ENCODE data around the gene MS4A6A. TPM values are rescaled to one million over a fixed set of nuclear protein-coding genes. Genes with fewer than 3 reads are reported as not detected.

Gene MS4A6A
- total RNA-seq, 1 donor from 2014 or later, result not detected

GRCh38 chr11:60124802-60125432 lies 58.0 kb downstream of the MS4A6A start:
- no peak for FAIRE-seq
- Histone ChIP-seq H3K36me3 (ENCODE audit: insufficient read depth, low read length) (no peaks in the 10 kb centered on the region), H3K4me1 (ENCODE audit: insufficient read depth, low read length) (no peaks in the 10 kb centered on the region), H3K27me3 (ENCODE audit: insufficient read depth, low read length) (no peaks in the 10 kb centered on the region), H3K27ac (ENCODE audit: low read depth, low read length) (no peak overlapping the region), H3K4me3 (ENCODE audit: insufficient read depth, low read depth, low read length) (no peak overlapping the region), H3K79me2 (ENCODE audit: insufficient read depth, low read length) (no peaks in the 10 kb centered on the region), H3K9ac (ENCODE audit: low read length) (no peak overlapping the region), H4K20me1 (ENCODE audit: insufficient read depth, low read length) (no peaks in the 10 kb centered on the region), H2AFZ (ENCODE audit: low read depth, low read length) (no peak overlapping the region), H3K4me2 (ENCODE audit: low read length) (no peak overlapping the region), H3K9me3 (ENCODE audit: insufficient read depth, low read depth, low read length) (no peaks in the 10 kb centered on the region)
- H3K4me3 Mint-ChIP-seq (ENCODE audit: unreplicated experiment), result no peak overlapping the region
- no peaks in the 10 kb centered on the region for H3K9me3 Mint-ChIP-seq (ENCODE audit: unreplicated experiment)
- peaks cover 3% of the 10 kb centered on the region for H3K4me1 Mint-ChIP-seq (ENCODE audit: low read depth, unreplicated experiment)
- H3K36me3 Mint-ChIP-seq (ENCODE audit: low read depth, unreplicated experiment), result no peaks in the 10 kb centered on the region
- no peak for TF ChIP-seq CTCF (IDR thresholded peaks at IDR 0.05; ENCODE audit: insufficient read depth, low read depth, low read length)
- no peak for TF ChIP-seq EZH2 (IDR thresholded peaks at IDR 0.05; ENCODE audit: insufficient read depth, low read length)
- no peak overlapping the region for H3K27ac Mint-ChIP-seq (ENCODE audit: unreplicated experiment)
- no peaks in the 10 kb centered on the region for H3K27me3 Mint-ChIP-seq (ENCODE audit: low read depth, unreplicated experiment)
- no peak for DNase-seq (ENCODE audit: low read depth)

Small RNA genes lying within 50 kb of the gene (microRNA-seq; reads per million reads assigned to microRNA genes)
- not detected for gene MIR6503

Other genes starting within 250 kb of the MS4A6A start
- gene OOSP1, start 244.7 kb downstream of the MS4A6A start, total RNA-seq, result not detected in 2 replicates
- not detected in 2 replicates for gene OOSP4A, start 219.1 kb downstream of the MS4A6A start, total RNA-seq
- gene OOSP4B, start 165.9 kb downstream of the MS4A6A start, total RNA-seq, result not detected in 2 replicates
- not detected in 2 replicates for gene OOSP2, start 142.7 kb downstream of the MS4A6A start, total RNA-seq
- not detected in 2 replicates for gene MS4A3, start 126.4 kb downstream of the MS4A6A start, total RNA-seq
- gene MS4A2, start 94.4 kb downstream of the MS4A6A start, total RNA-seq, result not detected in 2 replicates
- not detected in 2 replicates for gene MS4A4E, start 60.1 kb upstream of the MS4A6A start, total RNA-seq
- 0.32 TPM in 1 of 2 replicates, not detected in the other for gene MS4A4A, start 97.6 kb upstream of the MS4A6A start, total RNA-seq
- not detected in 2 replicates for gene MS4A6E, start 144.2 kb upstream of the MS4A6A start, total RNA-seq
- gene MS4A7, start 195.4 kb upstream of the MS4A6A start, total RNA-seq, result not detected in 2 replicates
- gene MS4A14, start 213.4 kb upstream of the MS4A6A start, total RNA-seq, result not detected in 2 replicates
- not detected in 2 replicates for gene MS4A5, start 246.5 kb upstream of the MS4A6A start, total RNA-seq

All from astrocyte (in vitro differentiated cells and primary cell).